Mesangial cell (primary cell): ENCODE results near the gene TCHHL1. TPM values are rescaled to one million over a fixed set of nuclear protein-coding genes. Genes with fewer than 3 reads are reported as not detected.

ENCODE experiments used
- total RNA-seq: library from RNA; depleted of rRNA; stranded (reverse); fragments of >200 nt; gene quantifications from 2 replicates; pipeline ENCODE4 v1.2.3, GENCODE V29; 2015

Gene TCHHL1
- total RNA-seq: not detected in 2 replicates

GRCh38 chr1:152089014-152089674, at the start of gene TCHHL1:
Gene TCHHL1 (minus strand): TSS chr1:152089064. CDS start chr1:152088143, 921 bp downstream.

DNA sequence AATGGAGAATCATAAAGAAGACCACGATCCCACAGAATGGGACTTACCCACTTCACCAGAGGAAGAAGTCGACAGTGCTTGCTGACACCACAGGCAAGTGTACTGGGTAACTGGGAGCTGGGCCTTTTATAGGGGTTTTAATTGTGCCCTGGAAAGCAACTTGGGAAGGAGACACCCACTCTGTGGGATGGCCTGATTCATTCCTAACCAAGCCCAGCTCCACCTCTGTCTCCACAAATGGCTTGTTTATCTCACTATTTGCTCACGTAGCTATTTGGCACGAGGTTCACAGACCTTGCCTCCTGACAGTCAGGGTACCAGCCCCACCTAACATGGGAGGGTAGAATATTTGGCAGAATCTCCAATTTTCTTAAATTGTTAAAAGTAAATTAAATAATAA, 26.5 kb upstream of the TCHHL1 start, which contains the start of gene TCHH:
Gene TCHH (minus strand): TSS at position 101 of the 400 bp plus-strand sequence. CDS start 1,364 bp downstream, outside the sequence.

DNA sequence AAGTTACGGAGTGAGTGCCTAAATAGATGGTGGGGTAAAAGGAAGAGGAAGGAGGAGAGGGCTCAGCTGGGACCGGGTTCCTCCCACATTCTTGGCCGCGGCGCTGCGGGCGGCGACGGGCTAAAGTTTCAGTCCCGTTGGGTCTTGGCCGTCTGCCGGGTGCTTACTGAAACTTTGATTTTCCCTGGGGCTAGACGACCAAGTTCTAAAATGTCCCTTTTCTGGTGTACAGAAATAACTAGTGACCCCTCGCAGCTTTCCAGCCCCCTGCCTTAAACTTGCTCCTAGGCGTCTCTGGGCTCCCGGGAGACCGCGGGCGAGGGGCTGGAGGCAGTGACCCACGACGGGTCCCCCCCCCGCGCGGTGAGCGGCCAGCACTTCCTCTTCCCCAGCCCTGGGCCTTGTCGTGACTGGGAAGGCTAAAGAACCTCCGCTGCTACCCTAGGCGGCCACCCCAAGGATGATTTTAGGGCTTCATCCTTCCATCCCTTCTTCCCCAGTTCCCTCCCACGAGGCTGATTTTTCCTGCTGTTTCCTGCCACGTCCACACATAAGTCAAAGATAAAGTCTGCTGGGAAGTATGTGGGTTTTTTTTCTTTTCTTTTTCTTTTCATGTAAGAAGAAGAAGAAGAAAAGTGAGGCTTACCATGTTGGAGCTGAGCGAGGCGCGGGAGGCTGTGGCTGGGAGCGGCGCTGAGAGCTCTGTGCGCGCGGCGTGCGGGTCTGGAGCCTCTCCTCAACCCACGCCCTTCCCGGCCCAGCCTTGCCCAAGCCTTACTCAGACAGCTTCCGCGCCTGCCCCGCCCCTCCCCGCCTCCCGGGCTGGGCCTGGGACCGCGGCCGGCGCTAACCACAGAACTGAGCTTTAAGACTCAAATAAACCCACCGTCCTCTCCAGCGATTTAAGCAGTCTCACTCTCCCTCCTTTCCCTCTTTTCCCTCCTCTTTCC, 52.3 kb downstream of the TCHHL1 start, which contains the start of gene S100A11:
Gene S100A11 (minus strand): TSS at position 738 of the 950 bp plus-strand sequence. CDS start 89 bp downstream, at position 649.

Other genes starting within 250 kb of the TCHHL1 start
- 0.16 and 0.89 TPM in 2 replicates for gene C2CD4D, start 249.2 kb downstream of the TCHHL1 start, total RNA-seq
- gene THEM5, start 235.4 kb downstream of the TCHHL1 start, total RNA-seq: not detected in 2 replicates
- 11.6 and 14.1 TPM in 2 replicates for gene THEM4, start 179.6 kb downstream of the TCHHL1 start, total RNA-seq
- 286 and 303 TPM in 2 replicates for gene S100A10, start 95.2 kb downstream of the TCHHL1 start, total RNA-seq
- gene S100A11, start 52.1 kb downstream of the TCHHL1 start, total RNA-seq: 597 and 618 TPM in 2 replicates
- not detected in 2 replicates for gene TCHH, start 26.4 kb upstream of the TCHHL1 start, total RNA-seq
- gene RPTN, start 70.2 kb upstream of the TCHHL1 start, total RNA-seq: not detected in 2 replicates
- gene HRNR, start 135.1 kb upstream of the TCHHL1 start, total RNA-seq: not detected in 2 replicates
- 0.51 TPM in 1 of 2 replicates, not detected in the other for gene FLG, start 236.2 kb upstream of the TCHHL1 start, total RNA-seq